GM18870 (cell line): Measurements from ENCODE around the gene CFAP69.
"Not testable (repeated sequence)": the region's sequence is repeated elsewhere in the genome, so short reads cannot be mapped to it uniquely, and the experiment has no call there.

Experiments used
- ATAC-seq: cut with Tn5 transposase; IDR thresholded peaks from one replicate; pipeline ENCODE4 v1.9.1; 2021; ENCODE audit warnings: moderate library complexity; ENCODE audit not compliant: unreplicated experiment

CFAP69 gene

GRCh38 chr7:90334926-90335325 is 90.0 kb downstream of the CFAP69 start:
- ATAC-seq, result not testable (repeated sequence)

GRCh38 chr7:90337106-90337505 is 92.1 kb downstream of the CFAP69 start:
- no peak for ATAC-seq

GRCh38 chr7:90345016-90345415 is 100.0 kb downstream of the CFAP69 start:
- ATAC-seq, result no peak

GRCh38 chr7:90345595-90346335 is 100.8 kb downstream of the CFAP69 start:
- ATAC-seq, result peak; percentile 2

GRCh38 chr7:90346336-90347125 is 101.6 kb downstream of the CFAP69 start, which contains the start of gene GTPBP10:
TSS of gene GTPBP10 (plus strand) at chr7:90346716. CDS start at chr7:90346742, 26 bp downstream.
- ATAC-seq, result peak; percentile 95

- no peak for ATAC-seq
Measured at GRCh38 chr7:90347759-90348158, 102.8 kb downstream of the CFAP69 start.

GRCh38 chr7:90349305-90349704 is 104.3 kb downstream of the CFAP69 start:
- no peak for ATAC-seq

- not testable (repeated sequence) for ATAC-seq
Measured at GRCh38 chr7:90350032-90350431, 105.1 kb downstream of the CFAP69 start.

GRCh38 chr7:90351987-90352386 is 107.0 kb downstream of the CFAP69 start:
- ATAC-seq, result no peak
